Body of pancreas (tissue), 4 donors: ENCODE measurements around the gene HMHB1.

Experiments used
- POLR2A ChIP-seq, 3 donors: fragments of 450-650 bp; IDR thresholded peaks; one replicate each; pipeline ENCODE4 v1.6.1; 2016; ENCODE audit warnings: antibody characterized with exemption in 3 of 3, mild to moderate bottlenecking in 2 of 3
- TF ChIP-seq, protein P1 (sequence below), 7 experiments: fragments of 450-650 bp in 4 of 7; fragments of 200-600 bp in 3 of 7; sonication (generic) in 3 of 7; IDR thresholded peaks; one replicate each; pipeline ENCODE4 v1.5.1; 2016 to 2019; ENCODE audit warnings: antibody characterized with exemption in 7 of 7

DNA sequence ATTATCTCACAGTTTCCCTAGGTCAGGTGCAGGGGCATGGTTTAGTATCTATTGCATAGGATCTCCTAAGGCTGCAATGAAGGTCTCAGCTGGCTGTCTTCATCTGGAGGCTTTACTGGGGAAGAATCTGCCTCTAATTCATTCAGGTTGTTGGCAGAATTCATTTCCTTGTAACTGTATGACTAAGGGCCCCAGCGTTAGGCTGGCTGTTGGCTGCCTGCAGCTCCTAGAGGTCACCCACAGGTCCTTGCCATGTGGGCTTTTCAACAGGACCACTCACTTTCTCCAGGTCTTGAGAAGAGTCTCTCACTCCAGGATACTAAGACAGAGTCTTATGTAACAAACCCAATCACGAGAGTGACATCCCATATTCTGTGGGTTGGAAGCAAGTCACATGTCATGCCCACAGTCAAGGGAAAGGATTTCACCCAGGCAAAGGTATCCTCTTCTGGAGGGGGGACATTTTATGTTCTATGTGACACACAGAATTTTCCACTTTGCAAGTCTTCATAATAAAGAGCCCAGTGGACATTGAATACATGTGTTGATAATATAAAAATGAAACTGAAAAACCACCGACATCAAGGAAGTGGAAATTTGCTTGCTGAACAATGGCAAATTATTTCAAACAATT, 38.2 kb downstream of the HMHB1 start:
- TF ChIP-seq, protein P1, sequence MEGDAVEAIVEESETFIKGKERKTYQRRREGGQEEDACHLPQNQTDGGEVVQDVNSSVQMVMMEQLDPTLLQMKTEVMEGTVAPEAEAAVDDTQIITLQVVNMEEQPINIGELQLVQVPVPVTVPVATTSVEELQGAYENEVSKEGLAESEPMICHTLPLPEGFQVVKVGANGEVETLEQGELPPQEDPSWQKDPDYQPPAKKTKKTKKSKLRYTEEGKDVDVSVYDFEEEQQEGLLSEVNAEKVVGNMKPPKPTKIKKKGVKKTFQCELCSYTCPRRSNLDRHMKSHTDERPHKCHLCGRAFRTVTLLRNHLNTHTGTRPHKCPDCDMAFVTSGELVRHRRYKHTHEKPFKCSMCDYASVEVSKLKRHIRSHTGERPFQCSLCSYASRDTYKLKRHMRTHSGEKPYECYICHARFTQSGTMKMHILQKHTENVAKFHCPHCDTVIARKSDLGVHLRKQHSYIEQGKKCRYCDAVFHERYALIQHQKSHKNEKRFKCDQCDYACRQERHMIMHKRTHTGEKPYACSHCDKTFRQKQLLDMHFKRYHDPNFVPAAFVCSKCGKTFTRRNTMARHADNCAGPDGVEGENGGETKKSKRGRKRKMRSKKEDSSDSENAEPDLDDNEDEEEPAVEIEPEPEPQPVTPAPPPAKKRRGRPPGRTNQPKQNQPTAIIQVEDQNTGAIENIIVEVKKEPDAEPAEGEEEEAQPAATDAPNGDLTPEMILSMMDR (IDR thresholded peaks at IDR 0.05), result no peak
- TF ChIP-seq POLR2A (IDR thresholded peaks at IDR 0.05), result no peak
